Subcutaneous adipose tissue (tissue), 4 donors: ENCODE data around the gene PSME3IP1. TPM values are rescaled to one million over a fixed set of nuclear protein-coding genes. Genes with fewer than 3 reads are reported as not detected.

Source experiments
- total RNA-seq, 4 donors: library from RNA; depleted of rRNA; stranded (reverse); fragments of >200 nt; gene quantifications; one replicate each; pipeline ENCODE4 v1.1.0, GENCODE V29; 2016
- TF ChIP-seq, protein P1 (sequence below): fragments of 450-650 bp; IDR thresholded peaks from one replicate; pipeline ENCODE4 v1.5.1; 2016; ENCODE audit warnings: low read depth, mild to moderate bottlenecking, control low read depth, antibody characterized with exemption, moderate library complexity

PSME3IP1 gene
- total RNA-seq, 4 donors from 2014 or later, result 51.8 to 64.5 (median 53.9) TPM

DNA sequence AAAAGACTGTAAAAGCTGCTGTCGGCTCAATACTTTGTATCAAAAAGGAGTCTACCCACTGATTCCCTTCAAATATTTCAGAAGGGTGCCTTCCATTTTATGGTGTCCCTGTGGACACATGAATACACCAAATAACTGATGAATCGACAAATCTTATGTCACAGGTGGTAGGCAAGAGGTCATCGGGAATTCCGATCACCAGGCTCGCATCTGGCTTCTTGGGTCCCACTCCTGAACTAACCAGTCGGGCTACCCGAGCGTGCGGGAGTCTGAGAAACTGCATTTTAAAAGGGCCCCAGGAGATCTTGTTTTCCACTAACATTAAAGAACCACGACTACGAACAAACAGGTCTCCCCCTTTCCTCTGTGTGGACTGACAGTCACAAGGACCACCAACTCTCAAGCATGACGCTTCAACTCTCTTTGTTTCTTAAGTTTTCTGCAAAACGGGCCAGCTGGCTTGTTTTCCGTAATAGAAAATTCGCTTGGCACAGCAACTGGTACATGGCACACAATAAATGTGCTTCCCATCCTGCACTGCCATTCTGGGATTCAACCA is 873 bp downstream of the PSME3IP1 start:
- TF ChIP-seq, protein P1, sequence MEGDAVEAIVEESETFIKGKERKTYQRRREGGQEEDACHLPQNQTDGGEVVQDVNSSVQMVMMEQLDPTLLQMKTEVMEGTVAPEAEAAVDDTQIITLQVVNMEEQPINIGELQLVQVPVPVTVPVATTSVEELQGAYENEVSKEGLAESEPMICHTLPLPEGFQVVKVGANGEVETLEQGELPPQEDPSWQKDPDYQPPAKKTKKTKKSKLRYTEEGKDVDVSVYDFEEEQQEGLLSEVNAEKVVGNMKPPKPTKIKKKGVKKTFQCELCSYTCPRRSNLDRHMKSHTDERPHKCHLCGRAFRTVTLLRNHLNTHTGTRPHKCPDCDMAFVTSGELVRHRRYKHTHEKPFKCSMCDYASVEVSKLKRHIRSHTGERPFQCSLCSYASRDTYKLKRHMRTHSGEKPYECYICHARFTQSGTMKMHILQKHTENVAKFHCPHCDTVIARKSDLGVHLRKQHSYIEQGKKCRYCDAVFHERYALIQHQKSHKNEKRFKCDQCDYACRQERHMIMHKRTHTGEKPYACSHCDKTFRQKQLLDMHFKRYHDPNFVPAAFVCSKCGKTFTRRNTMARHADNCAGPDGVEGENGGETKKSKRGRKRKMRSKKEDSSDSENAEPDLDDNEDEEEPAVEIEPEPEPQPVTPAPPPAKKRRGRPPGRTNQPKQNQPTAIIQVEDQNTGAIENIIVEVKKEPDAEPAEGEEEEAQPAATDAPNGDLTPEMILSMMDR, result no peak

GRCh38 chr16:57184113-57184512 is 1.7 kb downstream of the PSME3IP1 start:
- TF ChIP-seq, protein P1, result no peak

DNA sequence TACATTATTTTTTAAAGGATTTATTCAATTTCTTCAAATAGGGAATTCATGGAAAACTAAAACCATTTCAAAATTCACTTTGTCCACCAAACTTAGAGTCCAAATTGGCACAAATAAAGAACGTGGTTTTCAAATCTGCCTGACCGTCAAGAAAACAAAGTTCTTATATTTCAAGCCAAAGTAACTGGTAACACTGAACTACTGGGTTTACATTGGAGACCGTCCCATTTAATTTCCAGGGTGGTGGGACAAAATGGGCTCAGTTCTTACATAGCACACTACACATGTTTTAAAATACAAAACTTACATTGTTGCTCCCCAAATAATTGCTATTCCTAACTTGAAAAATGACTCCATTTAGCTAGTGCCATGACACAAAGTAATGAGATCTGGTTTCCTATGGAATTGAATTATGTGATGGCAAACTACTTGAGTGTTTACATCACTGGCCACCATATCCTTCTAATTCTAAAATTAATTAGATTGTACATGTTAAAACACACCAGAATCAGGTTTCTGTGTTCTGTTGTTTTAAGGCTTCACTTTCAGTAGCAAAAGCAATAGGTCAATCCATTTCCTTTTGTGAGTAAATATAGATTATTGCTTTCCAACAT is 6.5 kb downstream of the PSME3IP1 start:
- TF ChIP-seq, protein P1, result no peak

- TF ChIP-seq, protein P1, result no peak
These were observed 7.0 kb downstream of the PSME3IP1 start for GRCh38 chr16:57178793-57179212.

DNA sequence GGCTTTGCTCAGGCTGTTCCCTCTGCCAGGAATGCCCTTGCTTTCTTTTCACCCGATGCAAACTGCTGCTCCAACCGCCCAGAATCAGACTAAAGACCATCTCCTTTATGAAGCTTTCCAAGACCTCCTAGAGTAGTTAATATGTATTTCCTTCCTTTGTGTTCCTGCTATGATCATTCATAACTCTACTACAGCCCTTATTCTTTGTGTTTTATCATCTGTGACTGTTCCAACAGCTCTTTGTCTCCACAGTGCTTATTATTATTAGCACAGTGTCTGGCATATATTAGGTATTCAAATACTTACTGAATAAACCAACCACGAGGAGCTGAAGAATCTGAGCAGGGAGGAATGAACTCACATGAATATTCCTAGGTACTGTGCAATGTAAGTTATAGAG is 7.6 kb downstream of the PSME3IP1 start:
- TF ChIP-seq, protein P1, result no peak

DNA sequence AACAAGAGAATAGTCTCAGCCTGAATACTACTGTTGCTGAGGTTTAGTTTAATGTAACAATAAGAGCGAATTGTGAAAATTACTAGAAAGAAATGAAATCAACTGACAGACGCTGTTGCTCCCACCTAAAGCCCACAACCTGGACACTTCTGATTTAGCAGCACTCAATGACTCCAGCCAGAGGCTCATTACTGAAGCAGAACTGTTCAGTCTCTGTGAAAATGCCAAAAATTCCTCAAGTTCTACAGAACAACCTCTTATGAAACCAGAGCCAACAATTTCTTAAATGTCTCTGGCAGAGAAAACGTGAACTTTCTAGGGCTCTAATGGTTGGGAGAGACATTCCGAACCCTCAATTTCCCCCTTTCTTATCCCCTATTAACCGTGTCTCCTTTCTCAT is 9.9 kb downstream of the PSME3IP1 start:
- TF ChIP-seq, protein P1, result no peak

DNA sequence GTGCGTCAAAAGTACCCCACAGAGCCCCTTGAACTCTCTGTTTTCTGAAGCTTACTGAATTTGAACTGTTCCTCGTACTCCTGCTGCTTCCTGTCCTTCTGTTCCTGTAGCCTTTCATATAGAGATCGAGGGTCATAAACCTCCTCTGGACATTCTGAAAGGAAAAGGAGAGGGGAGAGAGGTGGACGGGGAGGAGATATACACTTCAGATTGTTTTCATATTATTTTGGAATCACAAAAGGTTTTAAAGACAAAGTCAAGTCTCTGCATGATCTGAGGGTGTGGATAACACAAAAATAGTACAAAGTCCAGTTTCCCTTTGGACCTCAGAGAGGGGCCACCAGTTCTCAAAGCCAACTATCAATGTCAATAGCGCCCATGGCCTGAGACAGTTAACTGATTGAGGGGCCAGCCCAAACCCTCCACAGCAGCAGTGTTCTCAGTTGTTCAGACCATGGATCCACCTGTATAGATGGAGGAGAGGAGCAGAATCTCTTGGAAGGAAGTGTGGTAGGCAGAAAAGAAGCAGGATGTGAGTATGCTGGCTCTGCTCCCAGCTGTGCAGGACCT is 13.0 kb downstream of the PSME3IP1 start:
- TF ChIP-seq, protein P1, result no peak
